ENCODE measurements around the gene LONP2. TPM values are rescaled to one million over a fixed set of nuclear protein-coding genes. Genes with fewer than 3 reads are reported as not detected.

LONP2 gene
- total and polyA plus RNA-seq, 9 of the 15 experiments (the other 6 are each of a cell fraction or from before 2014, with no cell fraction given): 8.1 to 41.2 (median 25.6) TPM

- CTCF ChIA-PET (ENCODE audit: low intra/inter-chr PET ratio): no interaction called here
- H3K4me1 ChIP-seq (replicated peaks in 1 of 2; ENCODE audit: control insufficient read depth in 2 of 2, insufficient read depth in 2 of 2, low read length in 2 of 2): peaks cover 0 to 5% of the 10 kb centered on the region in 2 experiments; a peak in 2 of 5 replicates
- H3K9me3 ChIP-seq (replicated peaks; ENCODE audit: control insufficient read depth, insufficient read depth, low read depth, low read length): no peaks in the 10 kb centered on the region
- H2AFZ ChIP-seq (ENCODE audit: low read depth, low read length): no peak overlapping the region
- in situ Hi-C loops (cut with MboI): no loop called here
- no peak overlapping the region for H3K27ac ChIP-seq (ENCODE audit: extremely low read depth, low read depth, low read length)
- WGBS (ENCODE audit: insufficient coverage, low coverage, missing lambda C conversion rate): 1% methylated on average over 8 of the region's 8 CpGs
- DNase-seq (ENCODE audit: extremely low read depth in 1 of 4, low spot score in 3 of 4) (no peak), FAIRE-seq (no peak), ATAC-seq (no peak)
- H3K79me2 ChIP-seq (ENCODE audit: control insufficient read depth, insufficient read depth, low read length): no peaks in the 10 kb centered on the region
- TF ChIP-seq SIN3B (IDR thresholded peaks at IDR 0.05; ENCODE audit: low read depth) (no peak), ESRRA (IDR thresholded peaks at IDR 0.05; ENCODE audit: borderline replicate concordance, low read depth) (peak; percentile 67), HNRNPUL1 (IDR thresholded peaks at IDR 0.05; ENCODE audit: low read length) (no peak), NR2F6 (CRISPR knock-in tag; IDR thresholded peaks at IDR 0.05) (no peak)
- no peak overlapping the region for H3K4me2 ChIP-seq (ENCODE audit: insufficient read depth, low read length)
- POLR2A ChIA-PET: no interaction called here
- peaks cover 3% of the 10 kb centered on the region for H3K9me1 ChIP-seq (ENCODE audit: control insufficient read depth, insufficient read depth, low read length)
- H3K27me3 ChIP-seq (ENCODE audit: control insufficient read depth in 2 of 2, insufficient read depth in 2 of 2, low read length in 2 of 2): peaks cover 24 to 55% of the 10 kb centered on the region in 2 experiments
- H3K9ac ChIP-seq (ENCODE audit: insufficient read depth in 1 of 2, low read depth in 2 of 2, low read length in 2 of 2): no peak overlapping the region
- no peaks in the 10 kb centered on the region for H3K36me3 ChIP-seq (ENCODE audit: control insufficient read depth, insufficient read depth, low read length)
- intact Hi-C loops (cut with micrococcal nuclease): no loop called here
- H4K20me1 ChIP-seq (replicated peaks; ENCODE audit: control insufficient read depth, insufficient read depth, low read length): peaks cover 4% of the 10 kb centered on the region; the same call in 1 of the 2 replicates
- no TSS peak for BruUV-seq (replicated peaks)
- H3K4me3 ChIP-seq: no peak overlapping the region
These were observed 37.4 kb upstream of the LONP2 start for GRCh38 chr16:48206594-48207242.

DNA sequence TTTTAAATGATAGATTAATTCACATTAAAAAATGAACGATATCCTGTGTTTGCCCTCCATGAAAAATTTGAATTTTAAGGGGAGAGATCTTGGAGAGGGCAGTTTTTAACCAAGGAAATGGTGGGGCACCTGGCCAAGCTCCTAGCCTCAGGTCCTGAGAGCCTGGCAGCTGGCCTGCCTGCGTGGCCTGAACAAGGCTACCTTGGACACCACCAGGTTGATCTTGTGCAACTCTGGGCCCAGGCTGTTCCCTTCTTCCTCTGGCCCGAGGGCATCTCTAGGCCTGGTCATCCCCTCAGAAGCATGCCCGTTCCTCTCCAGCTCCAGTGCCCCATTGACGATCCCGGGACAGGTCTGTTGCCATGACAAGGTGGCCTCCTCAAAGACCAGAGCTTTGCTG, 33.4 kb upstream of the LONP2 start:
- no peak for ATAC-seq
- H3K9me1 ChIP-seq (ENCODE audit: control insufficient read depth, insufficient read depth, low read length): no peaks in the 10 kb centered on the region
- H3K9me3 ChIP-seq (replicated peaks; ENCODE audit: control insufficient read depth, insufficient read depth, low read depth, low read length): no peaks in the 10 kb centered on the region
- intact Hi-C loops (cut with micrococcal nuclease): no loop called here
- CTCF ChIA-PET (ENCODE audit: low intra/inter-chr PET ratio): no interaction called here
- WGBS (ENCODE audit: insufficient coverage, low coverage, missing lambda C conversion rate): 2% methylated on average over 6 of the region's 6 CpGs
- H3K4me2 ChIP-seq (ENCODE audit: insufficient read depth, low read length): no peak overlapping the region
- H3K4me3 ChIP-seq: no peak overlapping the region
- H3K27me3 ChIP-seq (ENCODE audit: control insufficient read depth in 2 of 2, insufficient read depth in 2 of 2, low read length in 2 of 2): peaks cover 13 to 43% of the 10 kb centered on the region in 2 experiments
- no peak for DNase-seq (ENCODE audit: extremely low read depth in 1 of 4, low spot score in 3 of 4)
- 0 out of 4 replicates have a peak overlapping the region, but pooled peaks of 1 of the 2 experiments have one; percentile 1 for H3K9ac ChIP-seq (ENCODE audit: insufficient read depth in 1 of 2, low read depth in 2 of 2, low read length in 2 of 2)
- BruUV-seq (replicated peaks): no TSS peak
- no peak for FAIRE-seq
- no peaks in the 10 kb centered on the region for H3K36me3 ChIP-seq (ENCODE audit: control insufficient read depth, insufficient read depth, low read length)
- no peaks in the 10 kb centered on the region for H3K4me1 ChIP-seq (replicated peaks in 1 of 2; ENCODE audit: control insufficient read depth in 2 of 2, insufficient read depth in 2 of 2, low read length in 2 of 2)
- H2AFZ ChIP-seq (ENCODE audit: low read depth, low read length): no peak overlapping the region
- no peak overlapping the region for H3K27ac ChIP-seq (ENCODE audit: extremely low read depth, low read depth, low read length)
- no peaks in the 10 kb centered on the region for H4K20me1 ChIP-seq (replicated peaks; ENCODE audit: control insufficient read depth, insufficient read depth, low read length)
- H3K79me2 ChIP-seq (ENCODE audit: control insufficient read depth, insufficient read depth, low read length): no peaks in the 10 kb centered on the region
- POLR2A ChIA-PET: no interaction called here
- in situ Hi-C loops (cut with MboI): no loop called here
- TF ChIP-seq HNRNPUL1 (IDR thresholded peaks at IDR 0.05; ENCODE audit: low read length) (no peak), ZFP1 (CRISPR knock-in tag; IDR thresholded peaks at IDR 0.05) (no peak), ZNF140 (CRISPR knock-in tag; IDR thresholded peaks at IDR 0.05) (no peak), TRIM24 (IDR thresholded peaks at IDR 0.05) (no peak), POLR2B (IDR thresholded peaks at IDR 0.05; ENCODE audit: low read depth, partially characterized antibody) (no peak), CHD1 (IDR thresholded peaks at IDR 0.05; ENCODE audit: low read length) (no peak), SAP30 (IDR thresholded peaks at IDR 0.05; ENCODE audit: borderline replicate concordance, insufficient read depth, low read depth, low read length, poor library complexity, severe bottlenecking) (no peak), KAT2B (IDR thresholded peaks at IDR 0.05; ENCODE audit: low read depth, low read length) (no peak), TSC22D4 (tag; IDR thresholded peaks at IDR 0.05) (no peak), ZNF699 (CRISPR knock-in tag; IDR thresholded peaks at IDR 0.05; ENCODE audit: insufficient replicate concordance) (no peak), MTF1 (CRISPR knock-in tag; IDR thresholded peaks at IDR 0.05; ENCODE audit: borderline replicate concordance) (no peak), CGGBP1 (CRISPR knock-in tag; IDR thresholded peaks at IDR 0.05) (no peak), ZBTB8A (IDR thresholded peaks at IDR 0.05; ENCODE audit: partially characterized antibody) (no peak), PTTG1 (tag; IDR thresholded peaks at IDR 0.05; ENCODE audit: low read depth) (no peak)
